Subcutaneous abdominal adipose tissue (tissue), 5 donors: ENCODE data around the gene SPATS1.

Experiments used
- H3K27ac ChIP-seq: one replicate; pipeline ENCODE4 v1.7.0; 2013; ENCODE audit warnings: low read depth, mild to moderate bottlenecking, inconsistent platforms, low read length, moderate library complexity
- H3K27me3 ChIP-seq, 5 donors: one replicate each; pipeline ENCODE4 v1.7.0; 2013; ENCODE audit warnings: low read length in 5 of 5, inconsistent platforms in 1 of 5; ENCODE audit not compliant: control insufficient read depth in 5 of 5, insufficient read depth in 4 of 5
- H3K36me3 ChIP-seq, 5 donors: one replicate each; pipeline ENCODE4 v1.7.0; 2013; ENCODE audit warnings: low read length in 5 of 5; ENCODE audit not compliant: control insufficient read depth in 5 of 5, insufficient read depth in 5 of 5
- H3K4me1 ChIP-seq, 5 donors: one replicate each; pipeline ENCODE4 v1.7.0; 2013; ENCODE audit warnings: low read length in 5 of 5, mild to moderate bottlenecking in 3 of 5, moderate library complexity in 1 of 5; ENCODE audit not compliant: control insufficient read depth in 5 of 5, insufficient read depth in 5 of 5
- H3K4me3 ChIP-seq, 5 donors: one replicate each; pipeline ENCODE4 v1.7.0; 2013; ENCODE audit warnings: low read length in 5 of 5, low read depth in 1 of 5
- H3K9ac ChIP-seq, 5 donors: one replicate each; pipeline ENCODE4 v1.7.0; 2013; ENCODE audit warnings: low read length in 5 of 5, mild to moderate bottlenecking in 4 of 5, moderate library complexity in 3 of 5
- H3K9me3 ChIP-seq, 5 donors: one replicate each; pipeline ENCODE4 v1.7.0; 2013; ENCODE audit warnings: low read length in 5 of 5; ENCODE audit not compliant: control insufficient read depth in 5 of 5
- donor health status: healthy.
- donor health status: healthy.
- donor health status: healthy.
- donor health status: healthy.
- donor health status: healthy.

The SPATS1 gene

DNA sequence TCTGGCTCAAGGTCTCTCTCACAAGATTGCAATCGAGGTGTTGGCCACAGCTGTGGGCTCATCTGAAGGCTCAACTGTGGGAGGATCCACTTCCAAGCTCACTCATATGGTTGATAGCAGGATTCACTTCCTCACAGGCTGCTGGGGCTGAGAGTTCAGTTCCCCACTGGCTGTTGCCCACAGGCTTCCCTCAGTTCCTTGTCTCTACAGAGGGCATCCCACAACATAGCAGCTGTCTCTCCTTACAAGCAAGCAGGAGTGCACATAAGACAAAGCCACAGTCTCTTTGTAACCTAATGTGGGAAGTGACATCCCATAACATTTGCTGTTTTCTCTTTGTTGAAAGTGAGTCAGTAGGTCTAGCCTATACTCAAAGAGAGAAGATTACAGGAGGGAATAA lies 14.0 kb downstream of the SPATS1 start:
- Histone ChIP-seq H3K4me1 (no peaks in the 10 kb centered on the region), H3K9ac (no peak overlapping the region), H3K27me3 (peaks cover 0 to 4% (median 0%) of the 10 kb centered on the region in 5 donors), H3K27ac (no peak overlapping the region), H3K36me3 (no peaks in the 10 kb centered on the region), H3K9me3 (peaks cover 0 to 7% (median 4%) of the 10 kb centered on the region in 5 donors), H3K4me3 (no peak overlapping the region)

DNA sequence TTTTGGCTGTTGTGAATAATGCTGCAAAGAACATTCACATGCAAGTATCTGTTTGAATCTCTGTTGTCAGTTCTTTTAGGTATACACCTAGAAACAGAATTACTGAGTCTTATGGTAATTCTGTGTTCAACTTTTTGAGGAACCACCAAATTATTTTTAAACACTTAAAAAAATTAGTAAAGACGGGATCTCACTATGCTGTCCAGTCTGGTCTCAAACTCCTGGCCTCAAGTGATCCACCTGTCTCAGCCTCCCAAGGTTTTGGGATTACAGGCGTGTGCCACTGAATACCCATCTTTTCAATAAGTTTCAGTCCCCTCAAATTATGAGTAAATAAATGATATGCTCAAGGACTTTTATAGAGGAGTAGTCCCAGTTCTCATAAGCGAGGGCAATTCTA lies 17.5 kb downstream of the SPATS1 start:
- Histone ChIP-seq H3K4me3 (no peak overlapping the region), H3K9ac (no peak overlapping the region), H3K27me3 (peaks cover 0 to 4% (median 0%) of the 10 kb centered on the region in 5 donors), H3K27ac (no peak overlapping the region), H3K36me3 (no peaks in the 10 kb centered on the region), H3K9me3 (peaks cover 0 to 7% (median 4%) of the 10 kb centered on the region in 5 donors), H3K4me1 (no peaks in the 10 kb centered on the region)

DNA sequence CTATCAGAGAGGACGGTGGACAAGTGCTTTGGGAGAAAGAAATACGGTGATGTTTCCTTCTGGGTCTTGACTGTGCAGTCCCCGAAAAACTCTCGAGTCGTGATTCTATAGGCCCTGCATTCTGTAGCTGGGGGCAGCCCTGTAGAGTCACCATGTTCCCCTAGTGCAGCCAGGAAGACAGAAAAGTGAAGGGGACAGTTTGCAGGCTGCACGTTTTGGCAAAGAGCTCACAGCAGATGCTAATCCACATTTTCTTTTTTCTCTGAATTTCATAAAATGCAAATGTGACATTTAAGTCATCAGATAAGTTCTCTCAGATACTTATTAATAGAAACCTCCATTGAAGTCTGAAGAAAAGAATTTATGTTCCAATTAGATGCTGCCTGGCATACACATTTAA lies 19.5 kb downstream of the SPATS1 start:
- Histone ChIP-seq H3K9ac (no peak overlapping the region), H3K36me3 (no peaks in the 10 kb centered on the region), H3K4me3 (no peak overlapping the region), H3K27me3 (peaks cover 0 to 4% (median 0%) of the 10 kb centered on the region in 5 donors), H3K27ac (no peak overlapping the region), H3K4me1 (no peaks in the 10 kb centered on the region), H3K9me3 (no peaks in the 10 kb centered on the region)

DNA sequence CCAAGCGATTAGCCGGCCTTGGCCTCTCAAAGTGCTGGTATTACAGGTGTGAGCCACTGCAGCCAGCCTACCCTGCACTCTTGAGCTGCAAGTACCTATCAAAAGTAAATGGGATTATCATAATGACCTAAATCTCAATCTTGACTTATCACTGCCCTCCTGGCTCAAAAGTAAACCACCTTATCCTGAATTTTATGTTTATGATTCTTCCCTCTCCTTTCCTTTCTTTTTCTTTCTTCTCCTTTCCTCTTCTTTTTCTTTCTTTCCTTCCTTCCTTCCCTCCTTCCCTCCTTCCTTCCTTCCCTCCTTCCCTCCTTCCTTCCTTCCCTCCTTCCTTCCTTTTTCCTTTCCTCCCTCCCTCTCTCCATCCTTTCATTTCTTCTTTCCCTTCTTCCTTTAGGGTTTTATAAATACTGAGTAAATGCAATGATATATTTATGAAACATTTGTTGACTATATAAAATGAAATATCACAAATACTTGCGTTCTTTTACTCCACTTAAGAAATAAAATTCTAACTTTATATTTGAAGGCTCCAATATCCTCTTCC lies 21.0 kb downstream of the SPATS1 start:
- no peak overlapping the region for H3K9ac ChIP-seq
- H3K9me3 ChIP-seq: no peaks in the 10 kb centered on the region
- H3K36me3 ChIP-seq: no peaks in the 10 kb centered on the region
- H3K4me3 ChIP-seq: no peak overlapping the region
- no peak overlapping the region for H3K27ac ChIP-seq
- peaks cover 0 to 6% (median 0%) of the 10 kb centered on the region in 5 donors for H3K27me3 ChIP-seq
- H3K4me1 ChIP-seq: no peaks in the 10 kb centered on the region

DNA sequence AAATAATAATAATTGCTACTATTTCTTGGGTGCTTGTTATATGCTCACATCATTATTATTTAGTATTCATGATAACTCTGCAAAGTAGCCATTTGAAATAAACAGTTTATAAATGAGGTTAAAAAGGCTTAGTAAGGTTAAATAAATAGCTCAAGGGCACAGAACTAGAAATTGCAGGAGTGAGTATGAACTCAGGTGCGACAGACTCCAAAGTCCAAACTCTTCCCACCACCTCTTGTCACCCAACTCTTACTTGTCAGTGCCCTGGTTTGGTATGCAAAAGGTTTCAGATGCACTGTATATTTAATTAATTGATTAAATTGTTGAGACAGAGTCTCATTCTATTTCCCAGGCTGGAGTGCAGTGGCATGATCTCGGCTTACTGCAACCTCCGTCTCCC lies 24.3 kb downstream of the SPATS1 start:
- Histone ChIP-seq H3K4me1 (no peaks in the 10 kb centered on the region), H3K4me3 (no peak overlapping the region), H3K27me3 (peaks cover 0 to 7% (median 0%) of the 10 kb centered on the region in 5 donors), H3K9ac (no peak overlapping the region), H3K27ac (no peak overlapping the region), H3K9me3 (no peaks in the 10 kb centered on the region), H3K36me3 (no peaks in the 10 kb centered on the region)

DNA sequence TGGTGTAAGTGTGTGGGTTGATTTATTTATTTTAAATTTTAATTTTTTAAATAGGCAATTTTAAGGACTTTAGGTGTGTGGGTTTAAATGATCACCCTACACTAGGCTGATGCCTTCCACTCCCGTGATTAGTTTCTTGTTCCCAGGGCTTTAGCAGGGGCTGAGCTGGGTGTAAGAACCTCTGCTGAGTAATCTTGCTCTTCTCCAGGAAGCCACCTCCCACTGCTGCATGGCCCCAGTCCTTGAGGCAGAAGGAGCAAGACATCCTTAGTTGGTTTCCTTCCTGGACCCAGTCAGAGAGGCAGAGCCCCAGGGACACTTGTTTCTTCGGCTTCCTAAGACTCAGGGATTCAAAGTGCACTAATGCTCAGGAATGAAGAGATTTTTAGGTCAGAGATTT lies 25.2 kb downstream of the SPATS1 start:
- Histone ChIP-seq H3K9ac (no peak overlapping the region), H3K4me3 (no peak overlapping the region), H3K27me3 (peaks cover 0 to 7% (median 0%) of the 10 kb centered on the region in 5 donors), H3K4me1 (no peaks in the 10 kb centered on the region), H3K9me3 (no peaks in the 10 kb centered on the region), H3K36me3 (no peaks in the 10 kb centered on the region), H3K27ac (no peak overlapping the region)

DNA sequence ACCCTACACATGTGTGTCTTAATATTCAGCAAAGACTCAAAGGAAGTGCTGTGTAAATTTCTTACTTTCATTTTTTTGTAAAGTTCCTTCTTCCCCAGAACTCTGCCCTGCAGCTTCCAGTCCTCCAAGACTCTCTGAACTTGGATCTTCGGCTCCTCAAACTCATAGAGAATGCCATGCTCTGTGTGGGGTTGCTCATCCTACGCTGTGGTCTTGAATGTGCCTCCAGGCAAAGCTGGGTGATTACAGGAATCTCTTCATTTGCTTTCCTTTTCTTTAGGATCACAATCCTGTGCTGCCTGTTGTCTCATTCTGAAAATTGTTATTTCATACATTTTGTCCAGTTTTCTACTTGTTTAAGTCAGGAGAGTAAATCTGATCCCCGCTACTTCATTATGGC lies 30.6 kb downstream of the SPATS1 start:
- Histone ChIP-seq H3K9me3 (no peaks in the 10 kb centered on the region), H3K4me1 (no peaks in the 10 kb centered on the region), H3K4me3 (no peak overlapping the region), H3K27ac (no peak overlapping the region), H3K27me3 (peaks cover 0 to 7% (median 0%) of the 10 kb centered on the region in 5 donors), H3K9ac (no peak overlapping the region), H3K36me3 (no peaks in the 10 kb centered on the region)

DNA sequence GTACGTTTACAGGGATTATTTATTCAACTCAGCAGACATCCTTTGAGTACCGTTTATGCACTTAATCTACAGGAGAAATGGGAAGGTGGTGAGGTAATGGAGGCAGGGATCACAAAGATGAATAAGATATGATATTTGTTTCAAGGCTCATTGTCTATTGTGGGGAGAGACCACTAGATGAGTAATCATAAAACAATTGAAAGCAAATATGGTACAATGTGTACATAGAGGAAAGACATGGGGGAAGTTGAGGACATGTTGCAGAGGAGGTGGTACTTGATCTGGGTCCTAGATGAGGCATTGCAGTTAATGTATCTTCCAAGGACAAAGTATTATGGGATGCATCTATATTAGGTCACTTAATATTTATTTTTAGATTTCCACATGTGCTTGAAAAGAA lies 31.3 kb downstream of the SPATS1 start:
- H3K27me3 ChIP-seq: peaks cover 0 to 4% (median 0%) of the 10 kb centered on the region in 5 donors
- no peak overlapping the region for H3K9ac ChIP-seq
- H3K9me3 ChIP-seq: no peaks in the 10 kb centered on the region
- no peak overlapping the region for H3K4me3 ChIP-seq
- no peaks in the 10 kb centered on the region for H3K4me1 ChIP-seq
- H3K36me3 ChIP-seq: no peaks in the 10 kb centered on the region
- no peak overlapping the region for H3K27ac ChIP-seq

DNA sequence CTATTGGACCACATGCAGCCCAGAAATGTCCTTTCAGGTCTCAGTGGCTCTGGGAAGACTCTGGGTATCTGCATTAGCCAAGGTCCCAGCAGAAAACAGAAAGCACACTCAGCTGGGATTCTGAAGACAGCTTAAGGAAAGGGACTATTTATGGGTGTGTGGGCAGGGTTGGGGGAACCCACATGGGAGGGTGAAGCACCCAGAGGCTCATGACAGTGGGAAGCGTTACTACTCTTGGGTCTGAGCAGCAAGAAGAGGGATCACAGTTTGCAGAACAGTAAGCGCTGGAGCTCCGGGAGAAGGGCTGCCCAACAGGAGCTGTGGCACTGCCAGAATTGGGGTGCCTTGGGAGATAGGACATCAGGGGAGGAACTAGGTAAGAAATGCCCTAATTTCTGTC lies 32.6 kb downstream of the SPATS1 start:
- no peak overlapping the region for H3K27ac ChIP-seq
- no peaks in the 10 kb centered on the region for H3K36me3 ChIP-seq
- H3K9ac ChIP-seq: no peak overlapping the region
- no peaks in the 10 kb centered on the region for H3K4me1 ChIP-seq
- H3K4me3 ChIP-seq: no peak overlapping the region
- no peaks in the 10 kb centered on the region for H3K9me3 ChIP-seq
- peaks cover 0 to 4% (median 0%) of the 10 kb centered on the region in 5 donors for H3K27me3 ChIP-seq

DNA sequence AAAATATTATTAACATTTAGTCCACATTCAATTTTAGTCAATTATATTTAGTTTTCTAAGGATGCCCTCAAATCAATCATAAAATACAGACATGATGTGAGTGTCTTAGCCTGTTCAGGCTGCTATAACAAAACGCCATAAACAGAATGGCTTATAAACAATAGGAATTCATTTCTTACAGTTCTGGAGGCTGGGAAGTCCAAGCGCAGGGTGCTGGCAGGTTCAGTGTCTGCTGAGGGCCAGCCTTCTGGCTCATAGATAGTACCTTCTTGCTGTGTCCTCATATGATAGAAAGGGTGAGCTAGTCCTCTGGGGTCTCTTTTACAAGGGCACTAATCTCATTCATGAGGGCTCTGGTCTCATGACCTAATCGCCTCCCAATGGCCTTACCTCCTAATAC lies 35.0 kb downstream of the SPATS1 start:
- no peak overlapping the region for H3K9ac ChIP-seq
- H3K4me3 ChIP-seq: no peak overlapping the region

More for the DNA sequence above, 35.0 kb downstream of the SPATS1 start:
- Histone ChIP-seq H3K36me3 (no peaks in the 10 kb centered on the region), H3K27ac (no peak overlapping the region), H3K4me1 (peaks cover 0 to 9% (median 7%) of the 10 kb centered on the region in 5 donors), H3K9me3 (no peaks in the 10 kb centered on the region), H3K27me3 (no peaks in the 10 kb centered on the region)
